Measurements from ENCODE around the gene TTYH2.

Gene TTYH2

GRCh38 chr17:74170924-74171323 lies 42.4 kb upstream of the TTYH2 start:
- H3K9ac ChIP-seq (ENCODE audit: low read depth, low read length, poor library complexity): no peak overlapping the region
- H3K4me3 ChIP-seq (ENCODE audit: low read length in 2 of 2): no peak overlapping the region
- no peak overlapping the region for H3K27ac ChIP-seq (replicated peaks; ENCODE audit: low read length)
- no peak overlapping the region for H2BK5ac ChIP-seq (ENCODE audit: low read length)
- H3K79me1 ChIP-seq (ENCODE audit: low read depth, low read length): no peaks in the 10 kb centered on the region
- H2BK15ac ChIP-seq (ENCODE audit: low read length): no peak overlapping the region
- no CpG with 5 or more reads among the region's 1 CpG for WGBS, 2 donors (ENCODE audit: extremely low coverage in 2 of 2, insufficient read length in 2 of 2, insufficient replicate concordance in 1 of 2)
- no peak overlapping the region for H3K23ac ChIP-seq (ENCODE audit: low read depth, low read length, poor library complexity)
- H3K9me3 ChIP-seq (replicated peaks in 1 of 2; ENCODE audit: control insufficient read depth in 2 of 2, insufficient read depth in 1 of 2, low read depth in 1 of 2, low read length in 2 of 2): no peaks in the 10 kb centered on the region
- no peaks in the 10 kb centered on the region for H3K4me1 ChIP-seq (ENCODE audit: control insufficient read depth in 2 of 2, insufficient read depth in 1 of 2, low read depth in 1 of 2, low read length in 2 of 2)
- H3K36me3 ChIP-seq (replicated peaks in 1 of 2; ENCODE audit: control insufficient read depth in 2 of 2, insufficient read depth in 2 of 2, low read length in 2 of 2): no peaks in the 10 kb centered on the region
- H4K8ac ChIP-seq (ENCODE audit: low read depth, low read length): no peak overlapping the region
- no peak overlapping the region for H3K14ac ChIP-seq (ENCODE audit: low read length)
- H4K91ac ChIP-seq (ENCODE audit: low read depth, low read length, poor library complexity): no peak overlapping the region
- no peak overlapping the region for H3K18ac ChIP-seq (ENCODE audit: low read length)
- H2BK12ac ChIP-seq (ENCODE audit: low read length): no peak overlapping the region
- H2AFZ ChIP-seq (ENCODE audit: low read length): no peak overlapping the region
- no peak overlapping the region for H3K4me2 ChIP-seq (ENCODE audit: insufficient read depth, low read length, poor library complexity, severe bottlenecking)
- H3K4ac ChIP-seq (ENCODE audit: low read length): no peak overlapping the region
- peaks cover 0 to 7% (median 0%) of the 10 kb centered on the region in 3 experiments for H3K27me3 ChIP-seq (ENCODE audit: control insufficient read depth in 3 of 3, insufficient read depth in 3 of 3, low read depth in 1 of 3, low read length in 3 of 3)
- no peak overlapping the region for H2AK5ac ChIP-seq (ENCODE audit: low read depth, low read length)
- H2BK120ac ChIP-seq (ENCODE audit: low read depth, low read length): no peak overlapping the region
- no peak for DNase-seq (ENCODE audit: low spot score)

GRCh38 chr17:74172700-74173099 lies 40.7 kb upstream of the TTYH2 start:
- no peak overlapping the region for H3K23ac ChIP-seq (ENCODE audit: low read depth, low read length, poor library complexity)
- H2BK12ac ChIP-seq (ENCODE audit: low read length): no peak overlapping the region
- no peak overlapping the region for H2AK5ac ChIP-seq (ENCODE audit: low read depth, low read length)
- H2BK5ac ChIP-seq (ENCODE audit: low read length): no peak overlapping the region
- H3K4ac ChIP-seq (ENCODE audit: low read length): no peak overlapping the region
- DNase-seq (ENCODE audit: low spot score): no peak
- H2BK15ac ChIP-seq (ENCODE audit: low read length): no peak overlapping the region
- no peaks in the 10 kb centered on the region for H3K9me3 ChIP-seq (replicated peaks in 1 of 2; ENCODE audit: control insufficient read depth in 2 of 2, insufficient read depth in 1 of 2, low read depth in 1 of 2, low read length in 2 of 2)
- WGBS, 2 donors (ENCODE audit: extremely low coverage in 2 of 2, insufficient read length in 2 of 2, insufficient replicate concordance in 1 of 2): no CpG with 5 or more reads among the region's 3 CpGs
- no peaks in the 10 kb centered on the region for H3K36me3 ChIP-seq (replicated peaks in 1 of 2; ENCODE audit: control insufficient read depth in 2 of 2, insufficient read depth in 2 of 2, low read length in 2 of 2)
- no peak overlapping the region for H3K9ac ChIP-seq (ENCODE audit: low read depth, low read length, poor library complexity)
- H3K4me1 ChIP-seq (ENCODE audit: control insufficient read depth in 2 of 2, insufficient read depth in 1 of 2, low read depth in 1 of 2, low read length in 2 of 2): no peaks in the 10 kb centered on the region
- H3K18ac ChIP-seq (ENCODE audit: low read length): no peak overlapping the region
- H3K27ac ChIP-seq (replicated peaks; ENCODE audit: low read length): no peak overlapping the region
- H4K91ac ChIP-seq (ENCODE audit: low read depth, low read length, poor library complexity): no peak overlapping the region
- no peak overlapping the region for H2AFZ ChIP-seq (ENCODE audit: low read length)
- no peak overlapping the region for H3K14ac ChIP-seq (ENCODE audit: low read length)
- H3K79me1 ChIP-seq (ENCODE audit: low read depth, low read length): no peaks in the 10 kb centered on the region
- H3K27me3 ChIP-seq (ENCODE audit: control insufficient read depth in 3 of 3, insufficient read depth in 3 of 3, low read depth in 1 of 3, low read length in 3 of 3): peaks cover 0 to 11% (median 0%) of the 10 kb centered on the region in 3 experiments
- H3K4me3 ChIP-seq (ENCODE audit: low read length in 2 of 2): no peak overlapping the region
- no peak overlapping the region for H3K4me2 ChIP-seq (ENCODE audit: insufficient read depth, low read length, poor library complexity, severe bottlenecking)
- no peak overlapping the region for H2BK120ac ChIP-seq (ENCODE audit: low read depth, low read length)
- H4K8ac ChIP-seq (ENCODE audit: low read depth, low read length): no peak overlapping the region

- no peak overlapping the region for H3K14ac ChIP-seq (ENCODE audit: low read length)
- no peak overlapping the region for H2BK12ac ChIP-seq (ENCODE audit: low read length)
- H3K27me3 ChIP-seq (ENCODE audit: control insufficient read depth in 3 of 3, insufficient read depth in 3 of 3, low read depth in 1 of 3, low read length in 3 of 3): peaks cover 0 to 45% (median 0%) of the 10 kb centered on the region in 3 experiments
- H2AK5ac ChIP-seq (ENCODE audit: low read depth, low read length): no peak overlapping the region
- no CpG with 5 or more reads among the region's 10 CpGs for WGBS, 2 donors (ENCODE audit: extremely low coverage in 2 of 2, insufficient read length in 2 of 2, insufficient replicate concordance in 1 of 2)
- H3K4me1 ChIP-seq (ENCODE audit: control insufficient read depth in 2 of 2, insufficient read depth in 1 of 2, low read depth in 1 of 2, low read length in 2 of 2): peaks cover 0 to 9% of the 10 kb centered on the region in 2 donors
- H3K4ac ChIP-seq (ENCODE audit: low read length): no peak overlapping the region
- H4K8ac ChIP-seq (ENCODE audit: low read depth, low read length): no peak overlapping the region
- no peak overlapping the region for H3K23ac ChIP-seq (ENCODE audit: low read depth, low read length, poor library complexity)
- H2BK120ac ChIP-seq (ENCODE audit: low read depth, low read length): no peak overlapping the region
- H3K4me2 ChIP-seq (ENCODE audit: insufficient read depth, low read length, poor library complexity, severe bottlenecking): no peak overlapping the region
- H3K9ac ChIP-seq (ENCODE audit: low read depth, low read length, poor library complexity): no peak overlapping the region
- DNase-seq (ENCODE audit: low spot score): peak; percentile 63
- H2BK15ac ChIP-seq (ENCODE audit: low read length): no peak overlapping the region
- no peak overlapping the region for H3K4me3 ChIP-seq (ENCODE audit: low read length in 2 of 2)
- no peaks in the 10 kb centered on the region for H3K79me1 ChIP-seq (ENCODE audit: low read depth, low read length)
- H4K91ac ChIP-seq (ENCODE audit: low read depth, low read length, poor library complexity): no peak overlapping the region
- no peak overlapping the region for H3K18ac ChIP-seq (ENCODE audit: low read length)
- H3K9me3 ChIP-seq (replicated peaks in 1 of 2; ENCODE audit: control insufficient read depth in 2 of 2, insufficient read depth in 1 of 2, low read depth in 1 of 2, low read length in 2 of 2): no peaks in the 10 kb centered on the region
- H3K36me3 ChIP-seq (replicated peaks in 1 of 2; ENCODE audit: control insufficient read depth in 2 of 2, insufficient read depth in 2 of 2, low read length in 2 of 2): no peaks in the 10 kb centered on the region
- H3K27ac ChIP-seq (replicated peaks; ENCODE audit: low read length): no peak overlapping the region
- H2AFZ ChIP-seq (ENCODE audit: low read length): no peak overlapping the region
- no peak overlapping the region for H2BK5ac ChIP-seq (ENCODE audit: low read length)
These were observed 36.8 kb upstream of the TTYH2 start for GRCh38 chr17:74176546-74177001.

GRCh38 chr17:74177018-74177450 lies 36.3 kb upstream of the TTYH2 start:
- H2BK120ac ChIP-seq (ENCODE audit: low read depth, low read length): no peak overlapping the region
- no peak for DNase-seq (ENCODE audit: low spot score)
- peaks cover 0 to 47% (median 0%) of the 10 kb centered on the region in 3 experiments for H3K27me3 ChIP-seq (ENCODE audit: control insufficient read depth in 3 of 3, insufficient read depth in 3 of 3, low read depth in 1 of 3, low read length in 3 of 3)
- H2AK5ac ChIP-seq (ENCODE audit: low read depth, low read length): no peak overlapping the region
- H2BK12ac ChIP-seq (ENCODE audit: low read length): no peak overlapping the region
- no peak overlapping the region for H3K4me3 ChIP-seq (ENCODE audit: low read length in 2 of 2)
- no peak overlapping the region for H4K8ac ChIP-seq (ENCODE audit: low read depth, low read length)
- no peak overlapping the region for H3K23ac ChIP-seq (ENCODE audit: low read depth, low read length, poor library complexity)
- H2AFZ ChIP-seq (ENCODE audit: low read length): no peak overlapping the region
- no peak overlapping the region for H3K27ac ChIP-seq (replicated peaks; ENCODE audit: low read length)
- WGBS, 2 donors (ENCODE audit: extremely low coverage in 2 of 2, insufficient read length in 2 of 2, insufficient replicate concordance in 1 of 2): no CpG with 5 or more reads among the region's 1 CpG
- H2BK5ac ChIP-seq (ENCODE audit: low read length): no peak overlapping the region
- peaks cover 0 to 9% of the 10 kb centered on the region in 2 donors for H3K4me1 ChIP-seq (ENCODE audit: control insufficient read depth in 2 of 2, insufficient read depth in 1 of 2, low read depth in 1 of 2, low read length in 2 of 2)
- no peaks in the 10 kb centered on the region for H3K79me1 ChIP-seq (ENCODE audit: low read depth, low read length)
- no peak overlapping the region for H3K4ac ChIP-seq (ENCODE audit: low read length)
- H3K9me3 ChIP-seq (replicated peaks in 1 of 2; ENCODE audit: control insufficient read depth in 2 of 2, insufficient read depth in 1 of 2, low read depth in 1 of 2, low read length in 2 of 2): no peaks in the 10 kb centered on the region
- no peaks in the 10 kb centered on the region for H3K36me3 ChIP-seq (replicated peaks in 1 of 2; ENCODE audit: control insufficient read depth in 2 of 2, insufficient read depth in 2 of 2, low read length in 2 of 2)
- no peak overlapping the region for H3K18ac ChIP-seq (ENCODE audit: low read length)
- no peak overlapping the region for H2BK15ac ChIP-seq (ENCODE audit: low read length)
- H3K4me2 ChIP-seq (ENCODE audit: insufficient read depth, low read length, poor library complexity, severe bottlenecking): no peak overlapping the region
- no peak overlapping the region for H3K9ac ChIP-seq (ENCODE audit: low read depth, low read length, poor library complexity)
- no peak overlapping the region for H4K91ac ChIP-seq (ENCODE audit: low read depth, low read length, poor library complexity)
- H3K14ac ChIP-seq (ENCODE audit: low read length): no peak overlapping the region

Data from neuronal stem cell (in vitro differentiated cells).